ENCODE data around the gene SLAMF9. TPM values are rescaled to one million over a fixed set of nuclear protein-coding genes. Genes with fewer than 3 reads are reported as not detected.

SLAMF9 gene
- total RNA-seq, 5 donors from 2014 or later (not counting 1 experiment from before 2014, with no cell fraction given), result not detected

- 89% methylated on average over 15 of the region's 18 CpGs for WGBS (ENCODE audit: insufficient coverage)
- DNase-seq (no peak), ATAC-seq (replicated peaks in 1 of 4) (no peak)
- POLR2A ChIA-PET, result no interaction called here
- H3K27me3 Mint-ChIP-seq, result no peaks in the 10 kb centered on the region
- no peaks in the 10 kb centered on the region for H3K9me3 ChIP-seq
- CTCF ChIA-PET, result interaction anchor here in 1 of 2 donors (0.5 kb wide), 1 partner anchor 38 kb away, joined by 8 read pairs; no protein-coding TSS in a partner anchor
- no peaks in the 10 kb centered on the region for H3K36me3 ChIP-seq (ENCODE audit: control insufficient read depth in 2 of 2, extremely low read depth in 1 of 2, insufficient read depth in 1 of 2, low read length in 1 of 2)
- peaks cover 12 to 26% (median 17%) of the 10 kb centered on the region in 3 donors for H3K4me1 Mint-ChIP-seq
- H3K27me3 ChIP-seq (replicated peaks in 1 of 2; ENCODE audit: control insufficient read depth in 2 of 2, extremely low read depth in 1 of 2, insufficient read depth in 2 of 2, low read length in 1 of 2), result peaks cover 0 to 4% of the 10 kb centered on the region in 2 experiments
- no peak overlapping the region for H3K4me3 Mint-ChIP-seq
- no peaks in the 10 kb centered on the region for H3K9me3 Mint-ChIP-seq
- H3K4me1 ChIP-seq (ENCODE audit: control insufficient read depth in 1 of 2, extremely low read depth in 1 of 2, insufficient read depth in 2 of 2, low read length in 2 of 2), result peaks cover 4 to 18% of the 10 kb centered on the region in 2 experiments
- H3K27ac Mint-ChIP-seq, result no peak overlapping the region
- H3K27ac ChIP-seq (ENCODE audit: low read length), result no peak overlapping the region
- peaks cover 3% of the 10 kb centered on the region for H3K36me3 Mint-ChIP-seq
- H3K4me3 ChIP-seq (ENCODE audit: control insufficient read depth in 1 of 2, extremely low read depth in 1 of 2, low read length in 1 of 2), result no peak overlapping the region
Measured at GRCh38 chr1:159928491-159929050, 25.5 kb downstream of the SLAMF9 start.

- no peak overlapping the region for H3K4me3 ChIP-seq (ENCODE audit: control insufficient read depth in 1 of 2, extremely low read depth in 1 of 2, low read length in 1 of 2)
- H3K27me3 ChIP-seq (replicated peaks in 1 of 2; ENCODE audit: control insufficient read depth in 2 of 2, extremely low read depth in 1 of 2, insufficient read depth in 2 of 2, low read length in 1 of 2), result peaks cover 0 to 4% of the 10 kb centered on the region in 2 experiments
- H3K9me3 Mint-ChIP-seq, result no peaks in the 10 kb centered on the region
- no peaks in the 10 kb centered on the region for H3K9me3 ChIP-seq
- H3K4me1 Mint-ChIP-seq, result peaks cover 18 to 32% (median 23%) of the 10 kb centered on the region in 3 donors
- no peak overlapping the region for H3K27ac Mint-ChIP-seq
- no peak overlapping the region for H3K27ac ChIP-seq (ENCODE audit: low read length)
- no peaks in the 10 kb centered on the region for H3K27me3 Mint-ChIP-seq
- POLR2A ChIA-PET, result no interaction called here
- no peak overlapping the region for H3K4me3 Mint-ChIP-seq
- H3K36me3 ChIP-seq (ENCODE audit: control insufficient read depth in 2 of 2, extremely low read depth in 1 of 2, insufficient read depth in 1 of 2, low read length in 1 of 2), result no peaks in the 10 kb centered on the region
- DNase-seq (no peak), ATAC-seq (replicated peaks in 1 of 4) (no peak)
- WGBS (ENCODE audit: insufficient coverage), result 75% methylated on average over 12 of the region's 13 CpGs
- H3K36me3 Mint-ChIP-seq, result peaks cover 5% of the 10 kb centered on the region
- CTCF ChIA-PET, result interaction anchor here in 1 of 2 donors (0.5 kb wide), 1 partner anchor 38 kb away, joined by 8 read pairs; no protein-coding TSS in a partner anchor
- H3K4me1 ChIP-seq (ENCODE audit: control insufficient read depth in 1 of 2, extremely low read depth in 1 of 2, insufficient read depth in 2 of 2, low read length in 2 of 2), result peaks cover 5 to 25% of the 10 kb centered on the region in 2 experiments
Measured at GRCh38 chr1:159927849-159928431, 26.1 kb downstream of the SLAMF9 start.

- ChIA-PET CTCF (interaction anchor here in 1 of 2 donors (1.1 kb wide), 1 partner anchor 80 kb away, joined by 3 read pairs; no protein-coding TSS in a partner anchor), POLR2A (no interaction called here)
- H3K4me3 Mint-ChIP-seq, result no peak overlapping the region
- H3K36me3 ChIP-seq (ENCODE audit: control insufficient read depth in 2 of 2, extremely low read depth in 1 of 2, insufficient read depth in 1 of 2, low read length in 1 of 2), result no peaks in the 10 kb centered on the region
- ATAC-seq (replicated peaks in 1 of 4), result no peak
- H3K27ac Mint-ChIP-seq, result no peak overlapping the region
- no peaks in the 10 kb centered on the region for H3K9me3 ChIP-seq
- 90% methylated on average over 11 of the region's 16 CpGs for WGBS (ENCODE audit: insufficient coverage)
- H3K4me3 ChIP-seq (ENCODE audit: control insufficient read depth in 1 of 2, extremely low read depth in 1 of 2, low read length in 1 of 2), result no peak overlapping the region
- peaks cover 0 to 4% of the 10 kb centered on the region in 2 experiments for H3K27me3 ChIP-seq (replicated peaks in 1 of 2; ENCODE audit: control insufficient read depth in 2 of 2, extremely low read depth in 1 of 2, insufficient read depth in 2 of 2, low read length in 1 of 2)
- peaks cover 5% of the 10 kb centered on the region for H3K36me3 Mint-ChIP-seq
- no peaks in the 10 kb centered on the region for H3K9me3 Mint-ChIP-seq
- H3K4me1 ChIP-seq (ENCODE audit: control insufficient read depth in 1 of 2, extremely low read depth in 1 of 2, insufficient read depth in 2 of 2, low read length in 2 of 2), result peaks cover 11 to 31% of the 10 kb centered on the region in 2 experiments
- peaks cover 24 to 38% (median 30%) of the 10 kb centered on the region in 3 donors for H3K4me1 Mint-ChIP-seq
- DNase-seq, result no peak
- H3K27ac ChIP-seq (ENCODE audit: low read length), result no peak overlapping the region
- no peaks in the 10 kb centered on the region for H3K27me3 Mint-ChIP-seq
Measured at GRCh38 chr1:159927211-159927848, 26.7 kb downstream of the SLAMF9 start.

GRCh38 chr1:159925719-159926078 lies 28.3 kb downstream of the SLAMF9 start:
- WGBS (ENCODE audit: insufficient coverage), result 16% methylated on average over 5 of the region's 7 CpGs
- H3K4me3 Mint-ChIP-seq, result peak overlapping the region; percentile 89 to 96 (median 91)
- Histone ChIP-seq H3K36me3 (ENCODE audit: control insufficient read depth in 2 of 2, extremely low read depth in 1 of 2, insufficient read depth in 1 of 2, low read length in 1 of 2) (peaks cover 0 to 10% of the 10 kb centered on the region in 2 donors), H3K27ac (ENCODE audit: low read length) (peak overlapping the region; percentile 99), H3K4me3 (ENCODE audit: control insufficient read depth in 1 of 2, extremely low read depth in 1 of 2, low read length in 1 of 2) (peak overlapping the region; percentile 71 to 91), H3K4me1 (ENCODE audit: control insufficient read depth in 1 of 2, extremely low read depth in 1 of 2, insufficient read depth in 2 of 2, low read length in 2 of 2) (peaks cover 21 to 47% of the 10 kb centered on the region in 2 experiments), H3K27me3 (replicated peaks in 1 of 2; ENCODE audit: control insufficient read depth in 2 of 2, extremely low read depth in 1 of 2, insufficient read depth in 2 of 2, low read length in 1 of 2) (no peaks in the 10 kb centered on the region), H3K9me3 (no peaks in the 10 kb centered on the region)
- ATAC-seq (replicated peaks in 1 of 4) (peak; percentile 2 to 21 (median 10)), DNase-seq (peak in 4 of 35 experiments; percentile 23 to 41 (median 26))
- no peaks in the 10 kb centered on the region for H3K9me3 Mint-ChIP-seq
- ChIA-PET CTCF (interaction anchor here (0.6 to 1.3 kb wide), 3 partner anchors 33 to 398 kb away, joined by 3 to 6 read pairs (median 5); partner anchors contain the start of gene DUSP23 (in 1 of the 2)), POLR2A (interaction anchor here (1.1 to 3.2 kb wide), 6 partner anchors 9 to 337 kb away, joined by 3 to 16 read pairs (median 6); partner anchors contain the start of gene DCAF8 (in 1 of the 2))
- peaks cover 17% of the 10 kb centered on the region for H3K36me3 Mint-ChIP-seq
- peaks cover 41 to 55% (median 46%) of the 10 kb centered on the region in 3 donors for H3K4me1 Mint-ChIP-seq
- peak overlapping the region; percentile 97 to 98 for H3K27ac Mint-ChIP-seq
- no peaks in the 10 kb centered on the region for H3K27me3 Mint-ChIP-seq

GRCh38 chr1:159924791-159925718 lies 29.0 kb downstream of the SLAMF9 start, which contains the start of gene TAGLN2:
Gene TAGLN2, minus strand, starts transcription at chr1:159925507. Its CDS starts 4,998 bp downstream, at chr1:159920509.
- H3K9me3 ChIP-seq, result no peaks in the 10 kb centered on the region
- DNase-seq (peak; percentile 74 to 93 (median 86)), ATAC-seq (replicated peaks in 1 of 4) (peak; percentile 56 to 77 (median 76))
- Mint-ChIP-seq H3K27ac (peak within 1 kb of the TSS; percentile 97 to 100), H3K4me1 (peaks cover 47 to 61% (median 52%) of the 10 kb centered on the region in 3 donors), H3K27me3 (no peaks in the 10 kb centered on the region), H3K36me3 (peaks cover 22% of the 10 kb centered on the region), H3K9me3 (no peaks in the 10 kb centered on the region), H3K4me3 (peak within 1 kb of the TSS; percentile 89 to 96 (median 91))
- WGBS (ENCODE audit: insufficient coverage), result under 1% methylated on average over 58 of the region's 58 CpGs
- ChIA-PET CTCF (interaction anchor here (0.5 to 1.4 kb wide), 6 partner anchors 32 to 399 kb away, joined by 3 to 6 read pairs (median 4); partner anchors contain the start of gene DUSP23 (in 1 of the 2)), POLR2A (interaction anchor here (0.7 to 3.2 kb wide), 14 partner anchors 8 to 848 kb away, joined by 3 to 18 read pairs (median 6); partner anchors contain the start of genes AIM2 (in 1 of the 2), DCAF8 (in 1 of the 2) and DUSP23 (in 1 of the 2))
- H3K27ac ChIP-seq (ENCODE audit: low read length), result peak within 1 kb of the TSS; percentile 99
- H3K4me3 ChIP-seq (ENCODE audit: control insufficient read depth in 1 of 2, extremely low read depth in 1 of 2, low read length in 1 of 2), result peak within 1 kb of the TSS; percentile 71 to 91
- H3K27me3 ChIP-seq (replicated peaks in 1 of 2; ENCODE audit: control insufficient read depth in 2 of 2, extremely low read depth in 1 of 2, insufficient read depth in 2 of 2, low read length in 1 of 2), result no peaks in the 10 kb centered on the region
- H3K4me1 ChIP-seq (ENCODE audit: control insufficient read depth in 1 of 2, extremely low read depth in 1 of 2, insufficient read depth in 2 of 2, low read length in 2 of 2), result peaks cover 21 to 53% of the 10 kb centered on the region in 2 experiments
- peaks cover 0 to 17% of the 10 kb centered on the region in 2 donors for H3K36me3 ChIP-seq (ENCODE audit: control insufficient read depth in 2 of 2, extremely low read depth in 1 of 2, insufficient read depth in 1 of 2, low read length in 1 of 2)

Measured in T-cell (primary cell).